Stimulated activated CD8-positive, alpha-beta memory T cell treated with anti-CD3 and anti-CD28 coated beads, Interleukin-4, amount 100 ng/mL, for 48 hours (primary cell): Measurements from ENCODE around the gene SIRPB2.

Source experiments
- DNase-seq: peaks from one replicate; pipeline ENCODE4 v3.0.0-alpha.2; 2020

The SIRPB2 gene

DNA sequence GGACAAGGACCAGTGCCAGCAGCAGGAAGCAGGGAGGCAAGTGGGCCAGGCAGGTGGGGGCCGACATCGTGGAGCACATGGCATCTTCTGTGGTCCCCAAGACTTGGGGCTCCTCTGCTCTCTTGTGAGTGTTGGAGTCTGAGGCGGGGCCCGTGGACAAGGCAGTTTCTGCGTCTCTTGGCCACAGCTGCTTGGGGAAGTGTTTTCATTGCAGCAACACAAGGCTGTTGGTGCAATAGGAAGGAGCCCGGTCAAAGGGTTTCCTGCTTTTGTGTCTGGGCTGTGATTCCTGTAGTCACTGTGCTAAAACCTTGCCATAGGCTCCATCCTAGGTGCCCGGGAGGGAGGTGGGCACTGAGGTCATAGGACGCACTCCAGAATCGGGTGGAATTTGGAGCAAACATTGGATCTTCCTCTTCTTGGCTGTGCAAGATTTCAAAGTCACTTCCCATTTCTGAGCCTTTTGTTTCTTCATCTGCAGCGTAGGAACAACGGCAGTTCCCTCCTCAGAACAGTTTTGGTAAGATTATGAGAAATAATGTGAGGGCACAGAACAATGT lies at the start of gene SIRPB2:
Gene SIRPB2, minus strand, starts transcription at position 140 of the 560 bp plus-strand sequence. Its CDS starts 61 bp downstream, at position 79.
- DNase-seq: no peak

- DNase-seq: no peak
Observed at GRCh38 chr20:1539816-1540419, 48.7 kb upstream of the SIRPB2 start.

GRCh38 chr20:1538655-1539054 lies 47.4 kb upstream of the SIRPB2 start:
- no peak for DNase-seq

DNA sequence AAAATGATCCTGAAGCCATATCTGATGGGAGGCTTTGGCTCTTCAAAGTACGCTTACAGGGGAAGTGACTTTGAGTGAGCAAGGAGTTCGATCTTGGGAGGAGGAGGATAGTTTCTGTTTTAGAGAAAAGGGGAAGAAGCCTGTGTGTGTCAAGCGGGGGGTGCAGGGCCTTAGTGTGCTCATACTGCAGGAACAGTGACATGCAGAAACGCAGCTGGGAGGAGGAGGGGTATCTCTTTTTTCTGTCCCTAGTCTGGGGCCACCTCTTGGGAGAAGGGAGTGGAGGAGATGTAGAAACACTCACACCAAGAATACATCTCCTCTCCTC lies 46.5 kb upstream of the SIRPB2 start:
- no peak for DNase-seq

DNA sequence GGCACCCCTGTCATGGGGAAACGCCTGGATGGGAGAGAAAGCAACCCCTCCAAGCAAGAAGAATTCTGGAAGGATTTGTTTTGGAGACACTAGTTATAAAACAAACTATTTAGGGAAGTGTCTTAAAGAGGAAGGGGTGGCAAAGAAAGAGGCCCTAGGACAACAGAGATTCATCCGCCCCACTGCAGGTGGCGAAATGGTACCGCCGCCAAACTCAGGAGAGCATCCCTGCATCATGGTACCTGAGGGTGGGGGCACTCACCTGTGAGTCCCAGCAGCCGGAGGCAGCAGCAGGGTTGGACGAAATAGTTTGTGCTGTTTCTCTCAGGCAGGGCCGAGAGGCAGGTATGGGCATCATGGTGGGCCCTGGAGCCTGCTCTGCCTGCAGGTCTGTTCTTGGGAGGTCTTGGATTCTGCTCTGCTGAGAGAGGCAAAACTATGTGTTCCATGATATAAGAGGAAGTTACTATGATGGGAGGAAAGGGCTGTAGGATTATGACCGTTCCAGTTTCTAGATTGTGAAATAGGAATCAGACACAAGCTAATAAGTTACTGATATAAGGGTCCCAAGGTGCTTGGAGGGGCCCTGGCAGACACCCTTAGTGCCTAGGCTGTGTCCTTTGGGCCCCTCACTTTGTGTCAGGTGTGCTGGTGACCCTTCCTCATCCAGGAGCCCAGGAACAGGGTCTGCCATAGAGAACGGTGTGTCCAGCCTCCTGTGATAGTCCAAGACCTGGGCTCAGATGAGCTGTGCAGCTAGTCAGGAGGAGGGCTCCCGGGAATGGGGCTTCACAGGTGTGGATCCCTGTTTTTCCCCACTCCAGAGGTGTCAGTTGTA lies 45.9 kb upstream of the SIRPB2 start:
- no peak for DNase-seq

DNA sequence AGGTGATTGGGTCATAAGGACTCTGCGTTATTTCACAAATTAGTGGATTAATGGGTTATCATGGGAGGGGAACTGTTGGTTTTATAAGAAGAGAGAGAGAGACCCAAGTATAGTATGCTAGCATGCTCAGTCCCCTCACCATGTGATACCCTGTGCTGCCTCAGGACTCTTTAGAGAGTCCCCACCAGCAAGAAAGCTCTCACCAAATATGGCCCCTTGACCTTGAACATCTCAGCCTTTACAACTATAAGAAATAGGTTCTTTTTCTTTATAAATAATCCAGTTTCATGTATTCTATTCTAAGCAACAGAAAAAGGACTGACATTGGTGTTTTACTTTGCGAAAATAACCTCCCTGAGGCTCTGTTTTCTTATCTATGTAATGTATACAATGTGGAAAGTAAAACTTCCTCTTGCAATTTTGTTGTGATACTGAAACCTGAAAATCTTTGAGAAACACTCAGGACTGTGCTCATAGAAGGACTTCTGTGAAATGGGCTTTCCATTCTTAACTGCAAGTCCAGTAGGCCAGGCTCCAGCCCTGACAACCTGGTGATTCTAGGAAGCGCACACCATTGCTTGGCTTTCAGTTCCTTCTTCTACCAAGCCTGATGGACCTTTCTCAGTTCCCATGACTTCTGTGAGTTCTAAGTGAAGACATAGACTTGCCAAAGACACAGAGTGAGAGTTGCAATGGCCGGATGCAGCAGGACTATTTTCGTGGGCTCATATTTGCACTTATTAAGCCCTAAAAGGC lies 44.4 kb upstream of the SIRPB2 start:
- DNase-seq: no peak

- DNase-seq: no peak
Observed at GRCh38 chr20:1534526-1534925, 43.3 kb upstream of the SIRPB2 start.

GRCh38 chr20:1533059-1533458 lies 41.8 kb upstream of the SIRPB2 start:
- no peak for DNase-seq

DNA sequence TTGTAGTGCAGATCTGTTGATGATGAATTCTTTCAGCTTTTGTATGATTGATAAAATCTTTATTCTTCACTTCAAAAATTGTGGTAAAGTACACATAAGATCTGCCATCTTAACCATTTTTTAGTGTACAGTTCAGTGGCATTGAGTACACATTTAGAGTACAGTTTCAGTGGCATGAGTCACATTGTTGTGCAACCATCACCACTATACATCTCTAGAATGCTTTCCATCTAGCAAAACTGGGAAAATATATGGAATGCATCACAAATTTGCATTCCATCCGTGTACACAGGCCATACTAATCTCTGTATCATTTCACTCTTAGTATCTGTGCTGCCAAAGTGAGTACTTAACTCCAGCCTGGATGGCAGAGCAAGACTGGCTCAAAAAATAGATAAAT lies 37.6 kb upstream of the SIRPB2 start:
- DNase-seq: no peak

- no peak for DNase-seq
Observed at GRCh38 chr20:1527923-1528322, 36.7 kb upstream of the SIRPB2 start.

DNA sequence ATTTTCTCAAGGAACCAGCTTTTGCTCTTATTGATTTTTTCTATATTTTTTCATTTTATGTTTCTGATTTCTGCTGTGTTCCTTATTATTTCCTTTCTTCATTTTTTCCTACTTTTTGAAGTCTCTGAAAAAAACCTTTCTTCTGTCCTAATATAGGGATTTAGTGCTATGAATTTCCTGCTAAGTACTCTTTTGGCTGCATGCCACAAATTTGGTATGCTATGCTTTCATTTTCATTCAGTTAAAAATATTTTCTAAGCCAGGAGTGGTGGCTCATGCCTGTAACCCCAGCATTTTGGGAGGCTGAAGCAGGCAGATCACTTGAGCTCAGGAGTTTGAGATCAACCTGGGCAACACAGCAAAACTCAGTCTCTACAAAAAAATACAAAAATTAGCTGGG lies 35.7 kb upstream of the SIRPB2 start:
- DNase-seq: no peak

DNA sequence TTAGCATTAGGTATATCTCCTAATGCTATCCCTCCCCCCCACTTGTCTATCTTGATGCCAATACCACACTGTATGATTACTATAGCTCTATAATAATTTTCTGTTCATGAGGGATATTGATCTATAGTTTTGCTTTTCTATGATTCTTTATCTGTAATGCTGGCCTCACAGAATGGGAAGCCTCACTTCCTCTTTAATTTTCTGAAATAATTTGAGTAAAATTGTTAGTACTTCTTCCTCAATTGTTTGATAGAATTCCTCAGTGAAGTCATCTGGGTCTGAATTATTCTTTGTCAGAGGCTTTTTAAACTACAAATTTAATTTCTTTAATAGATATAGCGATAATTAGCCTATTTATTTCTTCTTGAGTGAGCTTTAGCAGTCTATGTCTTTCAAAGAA lies 35.1 kb upstream of the SIRPB2 start:
- DNase-seq: no peak

GRCh38 chr20:1524004-1524403 lies 32.8 kb upstream of the SIRPB2 start:
- no peak for DNase-seq

GRCh38 chr20:1517010-1517409 lies 25.8 kb upstream of the SIRPB2 start:
- no peak for DNase-seq

DNA sequence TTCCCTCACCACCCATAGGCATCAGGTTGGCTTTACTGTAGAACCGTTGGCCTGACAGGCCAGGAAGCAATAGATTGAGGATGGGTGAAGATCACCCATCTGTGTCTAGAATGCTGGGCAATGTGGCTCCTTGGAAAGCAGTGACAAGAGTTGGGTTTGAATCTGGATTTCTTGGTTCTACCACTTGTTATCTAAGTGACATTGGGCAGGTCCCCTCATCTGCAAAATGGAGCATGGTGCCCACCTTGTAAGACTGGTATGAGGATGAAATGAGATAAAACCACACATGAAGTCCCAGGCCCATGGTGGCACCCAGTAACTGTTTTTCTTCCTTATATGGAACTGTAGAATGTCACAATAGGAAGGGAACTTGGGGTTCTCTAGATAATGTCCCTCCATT lies 22.6 kb upstream of the SIRPB2 start:
- DNase-seq: no peak

DNA sequence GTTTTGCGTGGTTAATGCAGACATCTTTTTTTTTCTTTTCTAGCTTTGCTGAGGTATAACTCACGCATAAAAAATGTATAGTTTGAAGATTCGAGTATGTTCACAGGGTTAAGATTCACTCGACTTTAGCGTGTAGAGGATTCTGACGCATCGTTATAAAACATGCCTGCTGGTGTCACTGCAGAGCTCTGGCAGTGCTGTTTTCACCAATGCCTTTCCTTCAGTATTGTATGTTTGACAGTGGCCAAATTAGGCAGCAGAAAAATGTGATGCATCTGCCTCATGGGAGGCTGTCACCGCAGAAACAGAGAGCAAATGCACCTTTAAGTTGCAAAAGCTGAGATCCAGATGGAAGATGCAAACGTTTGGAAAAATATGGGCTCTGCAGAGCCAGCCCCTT lies 18.0 kb upstream of the SIRPB2 start:
- peak; percentile 33 for DNase-seq

GRCh38 chr20:1508574-1508973 lies 17.4 kb upstream of the SIRPB2 start:
- DNase-seq: no peak

DNA sequence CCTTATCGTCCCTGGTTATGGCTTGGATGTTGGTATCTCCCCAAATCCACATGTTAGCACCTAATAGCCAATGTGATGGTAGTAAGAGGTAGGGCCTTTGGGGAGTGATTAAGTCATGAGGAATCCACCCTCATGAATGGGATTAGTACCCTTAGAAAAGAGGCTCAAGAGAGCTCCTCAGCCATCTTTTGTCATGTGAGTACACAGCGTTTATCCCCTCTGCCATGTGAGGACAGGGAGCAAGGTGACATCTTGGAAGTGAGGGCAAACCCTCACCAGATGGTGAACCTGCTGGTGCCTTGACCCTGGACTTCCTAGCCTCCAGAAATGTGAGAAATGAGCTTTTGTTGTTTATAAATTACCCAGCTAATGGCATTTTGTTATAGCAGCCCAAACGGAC lies 16.1 kb upstream of the SIRPB2 start:
- DNase-seq: no peak

GRCh38 chr20:1505871-1506270 lies 14.7 kb upstream of the SIRPB2 start:
- DNase-seq: no peak

DNA sequence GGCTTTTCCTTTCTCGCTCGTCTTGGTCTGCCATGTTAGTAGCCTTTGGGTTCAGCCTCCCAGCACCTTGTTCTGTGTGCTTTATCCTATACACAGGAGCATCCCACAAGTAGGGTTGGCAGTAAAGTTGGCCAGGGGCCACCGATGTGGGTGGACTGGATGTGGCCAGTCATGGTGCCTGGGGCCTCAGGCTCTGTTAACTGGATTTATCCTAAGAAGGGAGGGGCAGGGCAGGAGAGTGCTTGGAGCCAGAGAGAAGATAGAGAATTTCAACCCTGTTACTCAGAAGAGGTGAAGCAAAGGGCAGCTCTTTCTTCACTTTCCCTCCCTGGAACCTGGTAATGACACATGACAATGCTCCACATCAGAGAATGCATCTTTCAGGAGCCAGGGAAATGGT lies 14.1 kb upstream of the SIRPB2 start:
- no peak for DNase-seq

GRCh38 chr20:1503564-1504227 lies 12.5 kb upstream of the SIRPB2 start:
- DNase-seq: peak; percentile 78

- no peak for DNase-seq
Observed at GRCh38 chr20:1500496-1500895, 9.3 kb upstream of the SIRPB2 start.
